Measurements from ENCODE around the gene OR10K2.
"Not testable (repeated sequence)": the region's sequence is repeated elsewhere in the genome, so short reads cannot be mapped to it uniquely, and the experiment has no call there.

Gene OR10K2

GRCh38 chr1:158390331-158390730, 35.7 kb downstream of the OR10K2 start:
- no peak overlapping the region for H3K4me3 ChIP-seq (replicated peaks in 1 of 2; ENCODE audit: low read depth in 2 of 2, low read length in 2 of 2)

GRCh38 chr1:158374860-158375259, 51.2 kb downstream of the OR10K2 start:
- DNase-seq (ENCODE audit: low read depth in 2 of 2) = no peak
- no peak overlapping the region for H3K4me3 ChIP-seq (replicated peaks in 1 of 2; ENCODE audit: low read depth in 2 of 2, low read length in 2 of 2)
- TF ChIP-seq CTCF (IDR thresholded peaks at IDR 0.05; ENCODE audit: low read depth, low read length) = no peak

More at GRCh38 chr1:158390331-158390730, 35.7 kb downstream of the OR10K2 start:
- TF ChIP-seq CTCF (IDR thresholded peaks at IDR 0.05; ENCODE audit: low read depth, low read length) = no peak
- no peak for DNase-seq (ENCODE audit: low read depth in 2 of 2)

- DNase-seq (ENCODE audit: low read depth in 2 of 2); H3K4me3 ChIP-seq (replicated peaks in 1 of 2; ENCODE audit: low read depth in 2 of 2, low read length in 2 of 2): not testable (repeated sequence)
These were observed 51.9 kb downstream of the OR10K2 start for GRCh38 chr1:158374101-158374500.

GRCh38 chr1:158371188-158371953, 54.7 kb downstream of the OR10K2 start:
- no peak for DNase-seq (ENCODE audit: low read depth in 2 of 2)
- no peak overlapping the region for H3K4me3 ChIP-seq (replicated peaks in 1 of 2; ENCODE audit: low read depth in 2 of 2, low read length in 2 of 2)
- no peak for TF ChIP-seq CTCF (IDR thresholded peaks at IDR 0.05; ENCODE audit: low read depth, low read length)

Data from cardiac fibroblast (primary cell).